GM03348 (cell line): ENCODE measurements around the gene RHPN2.
A peak's percentile ranks its signal among the peaks of the same experiment; 100 is the strongest.
"Not testable (repeated sequence)": the region's sequence is repeated elsewhere in the genome, so short reads cannot be mapped to it uniquely, and the experiment has no call there.

ENCODE experiments used
- DNase-seq: peaks from one replicate; pipeline ENCODE4 v3.0.0; 2012; ENCODE audit warnings: low spot score

Gene RHPN2

DNA sequence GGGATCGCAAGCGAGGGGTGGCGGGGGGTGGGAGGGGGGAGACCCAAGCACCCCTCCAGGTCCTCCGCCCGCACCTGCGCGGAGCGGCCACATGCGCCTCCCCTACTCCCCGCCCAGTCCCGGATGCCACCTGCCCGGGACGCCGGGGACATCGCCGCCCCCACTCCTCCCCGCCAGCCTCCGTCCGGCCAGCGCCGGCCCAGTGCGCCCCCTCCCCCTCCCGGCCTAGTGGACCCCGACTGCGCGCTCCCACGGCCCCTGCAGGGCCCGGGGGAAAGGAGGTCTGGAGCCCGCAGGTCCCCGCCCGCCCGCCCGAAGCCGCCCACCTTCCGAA, 263 bp downstream of the RHPN2 start:
- DNase-seq = peak; percentile 30

DNA sequence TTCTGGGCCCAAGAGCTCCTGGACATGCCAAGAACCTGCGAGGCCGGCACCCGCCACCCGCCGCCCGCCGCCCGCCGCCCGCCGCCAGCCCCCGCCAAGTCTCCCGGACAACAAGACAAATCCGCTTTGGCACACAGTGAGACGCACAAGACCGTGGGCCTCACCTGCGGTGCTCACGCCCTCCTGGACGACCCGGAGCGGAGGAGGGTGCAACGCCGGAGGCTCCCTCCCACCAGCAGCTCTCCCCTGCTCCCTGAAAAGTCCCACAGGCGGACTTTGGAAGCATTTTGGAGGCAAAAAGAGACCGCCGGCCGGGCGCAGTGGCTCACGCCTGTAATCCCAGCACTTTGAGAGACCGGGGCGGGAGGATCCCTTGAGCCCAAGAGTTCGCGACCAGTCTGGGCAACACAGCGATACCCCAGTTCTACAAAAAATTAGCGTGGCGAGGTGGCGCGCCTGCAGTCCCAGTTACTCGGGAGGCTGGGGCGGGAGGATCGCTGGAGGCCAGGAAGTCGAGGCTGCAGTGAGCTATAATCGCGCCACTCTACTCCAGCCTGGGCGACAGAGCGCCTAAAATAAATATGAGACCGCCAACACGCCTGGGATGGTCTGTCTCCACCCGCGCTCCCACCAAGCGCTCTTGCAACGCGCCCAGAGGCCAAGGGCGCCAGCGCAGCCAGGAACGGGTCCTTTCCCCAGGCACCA, 783 bp downstream of the RHPN2 start:
- DNase-seq = no peak

GRCh38 chr19:33063356-33063752, 1.3 kb downstream of the RHPN2 start:
- DNase-seq = no peak

- DNase-seq = no peak
These were observed 1.8 kb downstream of the RHPN2 start for GRCh38 chr19:33062902-33063301.

DNA sequence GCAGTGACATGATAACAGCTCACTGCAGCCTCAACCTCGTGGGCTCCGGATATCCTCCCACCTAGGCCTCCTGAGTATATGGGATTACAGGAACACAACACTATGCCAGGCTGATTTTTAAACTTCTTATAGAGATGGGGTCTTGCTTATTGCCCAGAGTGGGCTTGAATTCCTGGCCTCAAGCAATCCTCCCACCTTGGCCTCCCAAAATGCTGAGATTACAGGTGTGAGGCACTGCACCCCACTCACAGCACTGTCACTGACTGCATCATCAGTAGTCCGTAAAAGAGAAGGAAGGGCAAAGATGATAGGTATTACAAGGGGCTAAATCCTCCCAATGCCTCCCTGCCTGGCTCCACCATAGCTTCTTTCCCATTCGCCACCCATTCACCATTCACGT, 4.1 kb downstream of the RHPN2 start:
- DNase-seq = no peak

DNA sequence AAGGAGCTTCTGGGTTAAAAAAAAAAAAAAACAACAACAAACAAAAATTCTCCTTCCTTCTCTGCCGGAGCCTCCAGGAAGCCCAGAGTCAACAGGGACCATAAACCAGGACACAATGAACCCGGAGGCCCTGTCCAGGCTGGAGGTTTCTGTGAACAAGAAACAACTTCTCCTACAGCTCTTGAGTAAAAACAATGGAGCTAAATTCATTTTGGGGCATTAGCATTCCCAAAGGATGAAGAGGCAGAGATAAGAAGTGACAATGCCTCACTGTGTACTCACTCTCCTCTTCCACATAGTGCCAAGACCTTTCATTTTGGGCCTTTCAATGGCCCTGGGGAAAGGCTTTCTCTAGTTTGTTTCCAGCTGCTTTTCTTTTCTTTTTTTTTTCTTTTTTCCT, 9.0 kb downstream of the RHPN2 start:
- DNase-seq = peak; percentile 43

GRCh38 chr19:33054623-33055022, 10.1 kb downstream of the RHPN2 start:
- DNase-seq = no peak

GRCh38 chr19:33052352-33052972, 12.2 kb downstream of the RHPN2 start:
- DNase-seq = peak; percentile 57

GRCh38 chr19:33050110-33050509, 14.6 kb downstream of the RHPN2 start:
- DNase-seq = no peak

GRCh38 chr19:33048806-33049676, 15.6 kb downstream of the RHPN2 start:
- no peak for DNase-seq

- no peak for DNase-seq
These were observed 17.3 kb downstream of the RHPN2 start for GRCh38 chr19:33047422-33047821.

- not testable (repeated sequence) for DNase-seq
These were observed 22.9 kb downstream of the RHPN2 start for GRCh38 chr19:33041828-33042160.

GRCh38 chr19:33040994-33041827, 23.5 kb downstream of the RHPN2 start:
- no peak for DNase-seq

DNA sequence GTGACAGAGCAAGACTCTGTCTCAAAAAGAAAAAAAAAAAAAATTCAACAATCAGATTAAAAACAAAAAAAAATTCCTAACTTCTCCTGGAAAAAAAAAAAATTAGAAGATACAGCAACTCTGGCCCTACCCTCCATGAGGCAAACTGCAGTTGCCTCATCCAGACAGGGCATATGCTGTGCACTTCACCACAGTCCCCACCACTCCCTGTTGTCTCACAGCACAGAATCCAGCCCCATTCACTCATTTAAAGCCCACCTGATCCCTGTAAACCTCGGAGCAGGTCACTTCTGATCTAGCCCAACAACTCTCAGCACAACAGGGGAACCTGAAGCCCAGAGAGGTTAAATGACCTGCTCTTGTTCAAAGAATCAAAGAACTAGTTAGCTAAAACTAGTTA, 24.9 kb downstream of the RHPN2 start:
- no peak for DNase-seq

GRCh38 chr19:33039108-33039599, 25.5 kb downstream of the RHPN2 start:
- no peak for DNase-seq

DNA sequence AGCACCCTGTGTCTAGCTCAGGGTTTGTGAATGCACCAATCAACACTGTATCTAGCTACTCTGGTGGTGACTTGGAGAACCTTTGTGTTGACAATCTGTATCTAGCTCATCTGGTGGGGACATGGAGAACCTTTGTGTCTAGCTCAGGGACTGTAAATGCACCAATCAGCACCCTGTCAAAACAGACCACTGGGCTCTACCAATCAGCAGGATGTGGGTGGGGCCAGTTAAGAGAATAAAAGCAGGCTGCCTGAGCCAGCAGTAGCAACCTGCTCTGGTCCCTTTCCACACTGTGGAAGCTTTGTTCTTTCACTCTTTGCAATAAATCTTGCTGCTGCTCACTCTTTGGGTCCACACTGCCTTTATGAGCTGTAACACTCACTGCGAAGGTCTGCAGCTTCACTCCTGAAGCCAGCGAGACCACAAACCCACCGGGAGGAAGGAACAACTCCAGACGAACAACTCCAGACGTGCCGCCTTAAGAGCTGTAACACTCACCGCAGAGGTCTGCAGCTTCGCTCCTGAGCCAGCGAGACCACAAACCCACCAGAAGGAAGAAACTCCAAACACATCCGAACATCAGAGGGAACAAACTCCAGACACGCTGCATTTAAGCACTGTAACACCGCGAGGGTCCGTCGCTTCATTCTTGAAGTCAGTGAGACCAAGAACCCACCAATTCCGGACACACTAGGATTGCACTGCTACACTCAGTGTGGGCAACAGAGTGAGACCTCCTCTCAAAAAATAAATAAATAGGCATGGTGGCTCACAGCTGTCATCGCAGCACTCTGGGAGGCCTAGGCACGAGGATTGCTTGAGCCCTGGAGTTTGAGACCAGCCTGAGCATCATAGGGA, 27.3 kb downstream of the RHPN2 start:
- DNase-seq = not testable (repeated sequence)

DNA sequence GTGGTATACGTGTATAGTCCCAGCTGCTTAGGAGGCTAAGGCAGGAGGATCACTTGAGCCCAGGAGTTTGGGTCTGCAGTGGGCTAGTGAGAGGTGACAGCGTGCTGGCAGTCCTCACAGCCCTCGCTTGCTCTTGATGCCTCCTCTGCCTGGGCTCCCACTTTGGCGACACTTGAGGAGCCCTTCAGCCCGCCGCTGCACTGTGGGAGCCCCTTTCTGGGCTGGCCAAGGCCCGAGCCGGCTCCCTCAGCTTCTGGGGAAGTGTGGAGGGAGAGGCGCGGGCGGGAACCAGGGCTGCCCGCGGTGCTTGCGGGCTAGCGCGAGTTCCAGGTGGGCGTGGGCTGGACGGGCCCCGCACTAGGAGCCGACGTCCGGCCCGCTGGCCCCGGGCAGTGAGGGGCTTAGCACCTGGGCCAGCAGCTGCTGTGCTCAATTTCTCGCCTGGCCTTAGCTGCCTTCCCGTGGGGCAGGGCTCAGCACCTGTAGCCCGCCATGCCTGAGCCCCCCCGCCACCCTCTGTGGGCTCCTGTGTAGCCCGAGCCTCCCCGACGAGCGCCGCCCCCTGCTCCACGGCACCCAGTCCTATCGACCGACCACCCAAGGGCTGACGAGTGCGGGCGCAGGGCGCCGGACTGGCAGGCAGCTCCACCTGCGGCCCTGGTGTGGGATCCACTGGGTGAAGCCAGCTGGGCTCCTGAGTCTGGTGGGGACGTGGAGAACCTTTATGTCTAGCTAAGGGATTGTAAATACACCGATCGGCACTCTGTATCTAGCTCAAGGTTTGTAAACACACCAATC, 28.1 kb downstream of the RHPN2 start:
- DNase-seq = not testable (repeated sequence)

GRCh38 chr19:33035461-33035860, 29.2 kb downstream of the RHPN2 start:
- DNase-seq = no peak

DNA sequence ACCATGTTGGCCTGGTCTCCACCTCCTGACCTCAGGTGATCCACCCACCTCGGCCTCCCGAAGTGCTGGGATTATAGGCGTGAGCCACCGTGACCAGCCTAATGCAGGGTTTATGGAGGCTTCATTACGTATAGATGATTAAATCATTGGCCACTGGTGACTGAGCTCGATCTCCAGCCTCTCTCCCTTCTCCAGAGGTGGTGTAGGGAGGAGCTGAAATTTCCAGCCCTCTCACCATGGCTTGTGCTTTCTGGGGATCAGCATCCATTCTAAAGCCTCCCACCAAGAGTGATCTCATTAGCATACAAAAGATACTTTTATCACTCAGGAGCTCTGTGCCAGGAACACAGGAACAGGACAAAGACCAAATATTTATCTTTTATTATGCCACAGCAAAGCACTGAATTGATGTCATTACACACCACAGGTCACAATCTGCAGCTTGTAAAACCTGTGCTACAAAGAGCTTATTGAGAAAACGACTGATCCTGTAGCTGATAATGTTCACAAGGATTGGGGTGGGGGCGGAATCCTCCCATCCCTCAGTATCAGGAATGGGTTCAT, 32.4 kb downstream of the RHPN2 start:
- no peak for DNase-seq

DNA sequence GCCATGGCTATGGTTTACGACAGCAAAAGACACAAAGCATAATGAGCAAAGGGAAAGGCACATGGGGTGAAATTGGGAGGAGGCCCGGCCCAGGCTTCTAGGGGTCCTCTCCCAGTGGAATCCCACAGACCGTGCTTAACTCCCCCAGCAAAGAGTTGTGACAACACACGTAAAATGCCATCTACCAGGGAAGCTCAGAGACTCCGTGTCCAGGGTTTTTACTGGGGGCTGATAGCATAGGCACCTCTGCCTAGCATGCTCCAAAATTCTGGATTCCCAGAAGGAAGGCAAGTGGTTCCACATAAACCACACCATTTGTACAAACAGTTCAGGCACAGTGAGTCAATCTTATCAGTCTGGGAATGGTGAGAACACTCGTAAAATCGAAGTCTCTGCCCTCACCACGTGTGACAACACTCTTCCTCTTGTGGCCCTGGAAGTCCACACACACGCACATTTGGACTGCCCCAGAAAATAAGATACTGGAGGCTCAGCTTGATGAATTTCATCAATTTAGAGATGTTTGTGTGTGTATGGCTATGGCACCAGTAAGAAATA, 34.9 kb downstream of the RHPN2 start:
- no peak for DNase-seq
